Measurements from ENCODE around the gene ZNF280D. TPM values are rescaled to one million over a fixed set of nuclear protein-coding genes. Genes with fewer than 3 reads are reported as not detected.

The ZNF280D gene
- total and polyA plus RNA-seq, 2 of the 4 experiments (the other 2 are of a cell fraction) = 8.3 to 21.0 TPM

GRCh38 chr15:56616551-56616950, 116.8 kb downstream of the ZNF280D start:
- Histone ChIP-seq H4K8ac (ENCODE audit: low read depth in 2 of 2, low read length in 2 of 2) (no peak overlapping the region), H3K23ac (ENCODE audit: low read depth, low read length) (no peak overlapping the region), H4K91ac (ENCODE audit: insufficient read depth, low read depth, low read length) (no peak overlapping the region), H3K18ac (ENCODE audit: low read depth, low read length) (no peak overlapping the region), H2BK5ac (ENCODE audit: low read depth, low read length, poor library complexity, severe bottlenecking) (no peak overlapping the region), H3K36me3 (ENCODE audit: control insufficient read depth, insufficient read depth, low read length) (no peaks in the 10 kb centered on the region), H3K4me2 (ENCODE audit: low read depth, low read length) (no peak overlapping the region), H2AK5ac (ENCODE audit: low read depth, low read length) (no peak overlapping the region), H2BK120ac (ENCODE audit: low read depth, low read length) (no peak overlapping the region), H3K27me3 (ENCODE audit: control insufficient read depth, insufficient read depth, low read length) (no peaks in the 10 kb centered on the region), H4K5ac (ENCODE audit: low read depth, low read length) (no peak overlapping the region), H3K27ac (ENCODE audit: insufficient read depth, low read length) (no peak overlapping the region), H2AK9ac (replicated peaks; ENCODE audit: low read depth, low read length, poor library complexity) (no peak overlapping the region), H2AFZ (replicated peaks; ENCODE audit: low read length, poor library complexity) (no peak overlapping the region), H3K56ac (ENCODE audit: extremely low read depth, insufficient read depth, low read length) (no peak overlapping the region), H3K4me3 (ENCODE audit: insufficient read depth, low read depth, low read length) (no peak overlapping the region), H4K20me1 (ENCODE audit: insufficient read depth, low read length) (no peaks in the 10 kb centered on the region), H3K14ac (replicated peaks; ENCODE audit: low read depth, low read length) (no peak overlapping the region), H3K9me3 (ENCODE audit: control insufficient read depth, insufficient read depth, low read length) (no peaks in the 10 kb centered on the region), H3K4me1 (ENCODE audit: control insufficient read depth, insufficient read depth, low read length) (no peaks in the 10 kb centered on the region), H3K79me1 (ENCODE audit: low read depth in 1 of 2, low read length in 2 of 2) (no peaks in the 10 kb centered on the region), H2BK20ac (ENCODE audit: low read depth, low read length) (no peak overlapping the region), H3K9ac (ENCODE audit: low read depth, low read length) (no peak overlapping the region), H2BK15ac (ENCODE audit: low read depth, low read length) (no peak overlapping the region), H3K9me1 (ENCODE audit: insufficient read depth, low read length) (no peaks in the 10 kb centered on the region), H3K4ac (ENCODE audit: low read depth, low read length) (no peak overlapping the region)
- ATAC-seq (ENCODE audit: low read depth) = no peak
- ChIA-PET CTCF (no interaction called here), POLR2A (ENCODE audit: unreplicated experiment) (no interaction called here)
- no CpG with 5 or more reads among the region's 3 CpGs for WGBS, 2 experiments (ENCODE audit: extremely low coverage in 2 of 2, insufficient read length in 1 of 2)
- in situ Hi-C loops (cut with MboI; ENCODE audit: low sequenced_read_pairs) (no loop called here), intact Hi-C loops (cut with micrococcal nuclease) (no loop called here), dilution Hi-C loops (cut with HindIII; ENCODE audit: low sequenced_read_pairs, unreplicated experiment) (no loop called here)
- BruUV-seq (replicated peaks) = no TSS peak
- DNase-seq = no peak
- no peak for TF ChIP-seq CTCF (conservative IDR thresholded peaks at IDR 0.05; ENCODE audit: low read depth, low read length)
- TF ChIP-seq POLR2A (IDR thresholded peaks at IDR 0.05; ENCODE audit: low read depth, low read length) = no peak
- no peak for TF ChIP-seq USF2 (IDR thresholded peaks at IDR 0.05; ENCODE audit: low read depth, low read length)
- no peak for TF ChIP-seq RAD21 (IDR thresholded peaks at IDR 0.05; ENCODE audit: low read length)
- TF ChIP-seq ELK1 (IDR thresholded peaks at IDR 0.05; ENCODE audit: borderline replicate concordance, low read depth, low read length) = no peak
- TF ChIP-seq BHLHE40 (IDR thresholded peaks at IDR 0.05; ENCODE audit: low read depth, low read length) = no peak
- TF ChIP-seq MAZ (IDR thresholded peaks at IDR 0.05; ENCODE audit: borderline replicate concordance, low read depth, low read length) = no peak
- TF ChIP-seq FOS (IDR thresholded peaks at IDR 0.05; ENCODE audit: low read depth, low read length) = no peak
- no peak for TF ChIP-seq SMC3 (IDR thresholded peaks at IDR 0.05; ENCODE audit: low read depth, low read length)
- no peak for TF ChIP-seq RFX5 (IDR thresholded peaks at IDR 0.05; ENCODE audit: low read depth, low read length)
- no peak for TF ChIP-seq CHD1 (IDR thresholded peaks at IDR 0.05; ENCODE audit: low read depth, low read length)
- no peak for TF ChIP-seq MAFK (IDR thresholded peaks at IDR 0.05; ENCODE audit: low read depth, low read length)
- no peak for TF ChIP-seq RCOR1 (IDR thresholded peaks at IDR 0.05; ENCODE audit: insufficient replicate concordance, low read length)
